Ishikawa (cell line): Measurements from ENCODE around the gene PLCL1.

Source experiments
- CEBPB ChIP-seq: IDR thresholded peaks from 2 replicates; pipeline ENCODE4 v1.6.1; 2012
- CREB1 ChIP-seq: IDR thresholded peaks from 2 replicates; pipeline ENCODE4 v1.6.1; 2012; ENCODE audit warnings: low read depth
- EGR1 ChIP-seq: IDR thresholded peaks from 2 replicates; pipeline ENCODE4 v1.6.1; 2012
- EP300 ChIP-seq: IDR thresholded peaks from 2 replicates; pipeline ENCODE4 v1.6.1; 2012; ENCODE audit warnings: borderline replicate concordance
- FOXM1 ChIP-seq: IDR thresholded peaks from 2 replicates; pipeline ENCODE4 v1.6.1; 2012; ENCODE audit warnings: low read depth, borderline replicate concordance
- MAX ChIP-seq: IDR thresholded peaks from 2 replicates; pipeline ENCODE4 v1.6.1; 2012
- NFIC ChIP-seq: IDR thresholded peaks from 2 replicates; pipeline ENCODE4 v1.6.1; 2012
- RAD21 ChIP-seq: IDR thresholded peaks from 2 replicates; pipeline ENCODE4 v1.6.1; 2012; ENCODE audit warnings: low read depth
- REST ChIP-seq: IDR thresholded peaks from 2 replicates; pipeline ENCODE4 v1.6.1; 2012; ENCODE audit warnings: low read depth, mild to moderate bottlenecking
- TAF1 ChIP-seq: IDR thresholded peaks from 2 replicates; pipeline ENCODE4 v1.6.1; 2012; ENCODE audit warnings: low read depth, mild to moderate bottlenecking
- TCF12 ChIP-seq: IDR thresholded peaks from 2 replicates; pipeline ENCODE4 v1.6.1; 2012; ENCODE audit warnings: low read depth
- TEAD4 ChIP-seq: IDR thresholded peaks from 2 replicates; pipeline ENCODE4 v1.6.1; 2012
- USF1 ChIP-seq: IDR thresholded peaks from 2 replicates; pipeline ENCODE4 v1.6.1; 2012
- YY1 ChIP-seq: IDR thresholded peaks from 2 replicates; pipeline ENCODE4 v1.6.1; 2012; ENCODE audit warnings: low read depth
- ZBTB7A ChIP-seq: IDR thresholded peaks from 2 replicates; pipeline ENCODE4 v1.6.1; 2012; ENCODE audit warnings: low read depth

The PLCL1 gene

GRCh38 chr2:198098386-198098785, 294.0 kb downstream of the PLCL1 start:
- TF ChIP-seq TEAD4 = no peak
- TF ChIP-seq ZBTB7A = no peak
- TF ChIP-seq EP300 = no peak
- no peak for TF ChIP-seq MAX
- TF ChIP-seq TAF1 = no peak
- TF ChIP-seq USF1 = no peak
- TF ChIP-seq TCF12 = no peak
- no peak for TF ChIP-seq RAD21
- TF ChIP-seq EGR1 = no peak
- TF ChIP-seq FOXM1 = no peak
- TF ChIP-seq NFIC = no peak
- TF ChIP-seq CEBPB = no peak
- TF ChIP-seq YY1 = no peak
- TF ChIP-seq CREB1 = no peak
- TF ChIP-seq REST = no peak

GRCh38 chr2:198098918-198099317, 294.5 kb downstream of the PLCL1 start:
- TF ChIP-seq REST (no peak), MAX (no peak), YY1 (no peak), FOXM1 (no peak), NFIC (no peak)

- TF ChIP-seq USF1 (no peak), TAF1 (no peak), NFIC (no peak), CEBPB (no peak), FOXM1 (no peak), EP300 (no peak), TEAD4 (no peak), CREB1 (no peak), MAX (no peak), YY1 (no peak), REST (no peak), RAD21 (no peak)
These were observed 296.0 kb downstream of the PLCL1 start for GRCh38 chr2:198100346-198100745.

GRCh38 chr2:198101688-198102087, 297.3 kb downstream of the PLCL1 start:
- TF ChIP-seq REST = no peak
- TF ChIP-seq RAD21 = no peak
- no peak for TF ChIP-seq CREB1
